Measurements from ENCODE around the gene NACC2. TPM values are rescaled to one million over a fixed set of nuclear protein-coding genes. Genes with fewer than 3 reads are reported as not detected.

The NACC2 gene, protein sequence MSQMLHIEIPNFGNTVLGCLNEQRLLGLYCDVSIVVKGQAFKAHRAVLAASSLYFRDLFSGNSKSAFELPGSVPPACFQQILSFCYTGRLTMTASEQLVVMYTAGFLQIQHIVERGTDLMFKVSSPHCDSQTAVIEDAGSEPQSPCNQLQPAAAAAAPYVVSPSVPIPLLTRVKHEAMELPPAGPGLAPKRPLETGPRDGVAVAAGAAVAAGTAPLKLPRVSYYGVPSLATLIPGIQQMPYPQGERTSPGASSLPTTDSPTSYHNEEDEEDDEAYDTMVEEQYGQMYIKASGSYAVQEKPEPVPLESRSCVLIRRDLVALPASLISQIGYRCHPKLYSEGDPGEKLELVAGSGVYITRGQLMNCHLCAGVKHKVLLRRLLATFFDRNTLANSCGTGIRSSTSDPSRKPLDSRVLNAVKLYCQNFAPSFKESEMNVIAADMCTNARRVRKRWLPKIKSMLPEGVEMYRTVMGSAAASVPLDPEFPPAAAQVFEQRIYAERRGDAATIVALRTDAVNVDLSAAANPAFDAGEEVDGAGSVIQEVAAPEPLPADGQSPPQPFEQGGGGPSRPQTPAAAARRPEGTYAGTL
- 10 to 100 TPM; 22.9 to 23.3 TPM for total RNA-seq
- polyA plus RNA-seq (ENCODE audit: insufficient read length in 2 of 2), result 10 to 100 TPM; 40.9 to 53.4 TPM
- long read RNA-seq, donor 1, full-length matches to known transcripts, result 8 of 8 reads
- long read RNA-seq, donor 1, partial matches to known transcripts, result 0 of 8 reads
- long read RNA-seq, donor 1, other reads (novel, unspliced or antisense), result 0 of 8 reads
- long read RNA-seq, donor 2, full-length matches to known transcripts, result 3 of 8 reads
- long read RNA-seq, donor 2, partial matches to known transcripts, result 5 of 8 reads
- long read RNA-seq, donor 2, other reads (novel, unspliced or antisense), result 0 of 8 reads
- long read RNA-seq, donor 3, full-length matches to known transcripts, result 2 of 7 reads
- long read RNA-seq, donor 3, partial matches to known transcripts, result 5 of 7 reads
- long read RNA-seq, donor 3, other reads (novel, unspliced or antisense), result 0 of 7 reads
- long read RNA-seq, donor 4, result 0 reads

GRCh38 chr9:136095070-136096058 lies at the start of gene NACC2:
Gene NACC2 (minus strand): TSS chr9:136095289. CDS start chr9:136050521, 44,768 bp downstream.
- peak within 1 kb of the TSS; percentile 31 for H3K27ac ChIP-seq (ENCODE audit: low read depth, low read length)
- H3K36me3 ChIP-seq (ENCODE audit: control insufficient read depth, insufficient read depth, low read length), result peaks cover 22% of the 10 kb centered on the region
- peak within 1 kb of the TSS; percentile 39 for H3K4me3 ChIP-seq (ENCODE audit: low read depth, low read length)
- no peaks in the 10 kb centered on the region for H3K9me3 ChIP-seq (ENCODE audit: control insufficient read depth, insufficient read depth, low read length)
- H3K4me1 ChIP-seq (ENCODE audit: control insufficient read depth, insufficient read depth, low read length), result peaks cover 58% of the 10 kb centered on the region
- 1% methylated on average over 143 of the region's 143 CpGs for WGBS (ENCODE audit: insufficient coverage)
- peaks cover 2% of the 10 kb centered on the region for H3K27me3 ChIP-seq (ENCODE audit: control insufficient read depth, insufficient read depth, low read length)
- peak in 2 of 6 donors; percentile 38 to 63 for DNase-seq (ENCODE audit: low read depth in 4 of 6, low spot score in 6 of 6)

DNA sequence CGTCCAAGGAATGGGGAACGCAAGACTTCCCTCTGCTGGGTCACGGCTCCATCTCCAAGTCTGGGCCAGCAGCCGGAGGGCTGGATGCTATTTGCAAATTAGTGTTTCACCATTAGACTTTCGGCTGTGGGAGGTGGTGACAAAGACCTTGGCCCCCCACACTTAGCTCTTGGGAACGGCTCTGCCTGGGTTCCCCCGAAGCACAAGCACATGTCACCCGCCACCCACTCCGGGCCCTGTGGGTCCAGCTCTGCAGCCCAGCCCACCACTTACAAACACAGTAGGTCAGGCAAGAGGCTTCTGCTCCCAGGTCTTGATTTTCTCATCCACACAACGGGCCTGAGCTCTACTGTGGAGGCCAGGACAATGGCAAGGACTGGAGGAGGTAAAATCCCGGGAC lies 49.4 kb upstream of the NACC2 start:
- DNase-seq (ENCODE audit: low read depth in 4 of 6, low spot score in 6 of 6), result no peak
- H3K36me3 ChIP-seq (ENCODE audit: control insufficient read depth, insufficient read depth, low read length), result no peaks in the 10 kb centered on the region
- peaks cover 6% of the 10 kb centered on the region for H3K27me3 ChIP-seq (ENCODE audit: control insufficient read depth, insufficient read depth, low read length)
- H3K4me3 ChIP-seq (ENCODE audit: low read depth, low read length), result no peak overlapping the region
- H3K9me3 ChIP-seq (ENCODE audit: control insufficient read depth, insufficient read depth, low read length), result no peaks in the 10 kb centered on the region
- H3K4me1 ChIP-seq (ENCODE audit: control insufficient read depth, insufficient read depth, low read length), result peaks cover 26% of the 10 kb centered on the region
- no peak overlapping the region for H3K27ac ChIP-seq (ENCODE audit: low read depth, low read length)
- WGBS (ENCODE audit: insufficient coverage), result 85% methylated on average over 10 of the region's 11 CpGs

- Histone ChIP-seq H3K4me3 (ENCODE audit: low read depth, low read length) (no peak overlapping the region), H3K27me3 (ENCODE audit: control insufficient read depth, insufficient read depth, low read length) (peaks cover 3% of the 10 kb centered on the region), H3K27ac (ENCODE audit: low read depth, low read length) (no peak overlapping the region), H3K36me3 (ENCODE audit: control insufficient read depth, insufficient read depth, low read length) (no peaks in the 10 kb centered on the region), H3K4me1 (ENCODE audit: control insufficient read depth, insufficient read depth, low read length) (peaks cover 21% of the 10 kb centered on the region), H3K9me3 (ENCODE audit: control insufficient read depth, insufficient read depth, low read length) (no peaks in the 10 kb centered on the region)
- 43% methylated on average over 10 of the region's 16 CpGs for WGBS (ENCODE audit: insufficient coverage)
- peak in 2 of 6 donors; percentile 52 to 55 for DNase-seq (ENCODE audit: low read depth in 4 of 6, low spot score in 6 of 6)
These were observed 48.3 kb upstream of the NACC2 start for GRCh38 chr9:136143215-136144001.

GRCh38 chr9:136142859-136143214 lies 47.7 kb upstream of the NACC2 start:
- H3K27me3 ChIP-seq (ENCODE audit: control insufficient read depth, insufficient read depth, low read length), result peaks cover 1% of the 10 kb centered on the region
- no peak overlapping the region for H3K4me3 ChIP-seq (ENCODE audit: low read depth, low read length)
- no peak for DNase-seq (ENCODE audit: low read depth in 4 of 6, low spot score in 6 of 6)
- no peak overlapping the region for H3K27ac ChIP-seq (ENCODE audit: low read depth, low read length)
- H3K9me3 ChIP-seq (ENCODE audit: control insufficient read depth, insufficient read depth, low read length), result no peaks in the 10 kb centered on the region
- 40% methylated on average over 11 of the region's 13 CpGs for WGBS (ENCODE audit: insufficient coverage)
- no peaks in the 10 kb centered on the region for H3K36me3 ChIP-seq (ENCODE audit: control insufficient read depth, insufficient read depth, low read length)
- H3K4me1 ChIP-seq (ENCODE audit: control insufficient read depth, insufficient read depth, low read length), result peaks cover 17% of the 10 kb centered on the region

GRCh38 chr9:136142414-136142796 lies 47.3 kb upstream of the NACC2 start:
- Histone ChIP-seq H3K9me3 (ENCODE audit: control insufficient read depth, insufficient read depth, low read length) (no peaks in the 10 kb centered on the region), H3K27ac (ENCODE audit: low read depth, low read length) (no peak overlapping the region), H3K36me3 (ENCODE audit: control insufficient read depth, insufficient read depth, low read length) (no peaks in the 10 kb centered on the region), H3K4me1 (ENCODE audit: control insufficient read depth, insufficient read depth, low read length) (peaks cover 17% of the 10 kb centered on the region), H3K27me3 (ENCODE audit: control insufficient read depth, insufficient read depth, low read length) (no peaks in the 10 kb centered on the region), H3K4me3 (ENCODE audit: low read depth, low read length) (no peak overlapping the region)
- 61% methylated on average over 5 of the region's 6 CpGs for WGBS (ENCODE audit: insufficient coverage)
- no peak for DNase-seq (ENCODE audit: low read depth in 4 of 6, low spot score in 6 of 6)

GRCh38 chr9:136141682-136142413 lies 46.8 kb upstream of the NACC2 start:
- Histone ChIP-seq H3K4me1 (ENCODE audit: control insufficient read depth, insufficient read depth, low read length) (peaks cover 23% of the 10 kb centered on the region), H3K9me3 (ENCODE audit: control insufficient read depth, insufficient read depth, low read length) (no peaks in the 10 kb centered on the region), H3K36me3 (ENCODE audit: control insufficient read depth, insufficient read depth, low read length) (no peaks in the 10 kb centered on the region), H3K4me3 (ENCODE audit: low read depth, low read length) (no peak overlapping the region), H3K27me3 (ENCODE audit: control insufficient read depth, insufficient read depth, low read length) (no peaks in the 10 kb centered on the region), H3K27ac (ENCODE audit: low read depth, low read length) (no peak overlapping the region)
- no peak for DNase-seq (ENCODE audit: low read depth in 4 of 6, low spot score in 6 of 6)
- WGBS (ENCODE audit: insufficient coverage), result 79% methylated on average over 19 of the region's 19 CpGs

DNA sequence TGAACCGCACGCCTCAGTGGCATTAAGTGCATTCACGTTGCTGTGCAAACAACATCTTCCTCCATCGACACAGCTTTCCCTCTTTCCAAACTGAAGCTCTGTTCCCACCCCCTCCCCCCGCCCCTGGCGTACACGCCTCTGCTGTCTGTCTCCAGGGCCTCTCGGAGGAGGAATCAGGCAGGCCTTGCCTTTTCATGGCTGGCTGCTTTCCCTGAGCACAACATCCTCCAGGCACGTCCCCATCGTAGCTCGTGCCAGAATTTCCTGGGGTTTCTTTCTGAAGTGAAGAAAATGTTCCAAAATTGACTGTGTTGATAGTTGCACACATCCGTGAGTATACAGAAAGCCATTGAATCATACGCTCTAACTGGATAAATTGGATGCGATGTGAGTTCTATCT lies 45.9 kb upstream of the NACC2 start:
- no peaks in the 10 kb centered on the region for H3K9me3 ChIP-seq (ENCODE audit: control insufficient read depth, insufficient read depth, low read length)
- H3K36me3 ChIP-seq (ENCODE audit: control insufficient read depth, insufficient read depth, low read length), result no peaks in the 10 kb centered on the region
- DNase-seq (ENCODE audit: low read depth in 4 of 6, low spot score in 6 of 6), result peak in 2 of 6 donors; percentile 70 to 90
- WGBS (ENCODE audit: insufficient coverage), result 59% methylated on average over 5 of the region's 14 CpGs
- no peak overlapping the region for H3K4me3 ChIP-seq (ENCODE audit: low read depth, low read length)
- peaks cover 3% of the 10 kb centered on the region for H3K27me3 ChIP-seq (ENCODE audit: control insufficient read depth, insufficient read depth, low read length)
- peaks cover 31% of the 10 kb centered on the region for H3K4me1 ChIP-seq (ENCODE audit: control insufficient read depth, insufficient read depth, low read length)
- no peak overlapping the region for H3K27ac ChIP-seq (ENCODE audit: low read depth, low read length)

- Histone ChIP-seq H3K9me3 (ENCODE audit: control insufficient read depth, insufficient read depth, low read length) (no peaks in the 10 kb centered on the region), H3K36me3 (ENCODE audit: control insufficient read depth, insufficient read depth, low read length) (no peaks in the 10 kb centered on the region), H3K27me3 (ENCODE audit: control insufficient read depth, insufficient read depth, low read length) (peaks cover 11% of the 10 kb centered on the region), H3K4me1 (ENCODE audit: control insufficient read depth, insufficient read depth, low read length) (peaks cover 39% of the 10 kb centered on the region), H3K27ac (ENCODE audit: low read depth, low read length) (no peak overlapping the region), H3K4me3 (ENCODE audit: low read depth, low read length) (no peak overlapping the region)
- no peak for DNase-seq (ENCODE audit: low read depth in 4 of 6, low spot score in 6 of 6)
- WGBS (ENCODE audit: insufficient coverage), result 78% methylated on average over 1 of the region's 5 CpGs
These were observed 45.0 kb upstream of the NACC2 start for GRCh38 chr9:136140046-136140445.
